Measurements from ENCODE around the gene RPL10.
A peak's percentile ranks its signal among the peaks of the same experiment; 100 is the strongest.
"Not testable (repeated sequence)": the region's sequence is repeated elsewhere in the genome, so short reads cannot be mapped to it uniquely, and the experiment has no call there.

Gene RPL10

GRCh38 chrX:154383359-154384283 is 14.6 kb upstream of the RPL10 start:
- H4K20me1 ChIP-seq (ENCODE audit: insufficient read depth, low read length) = no peaks in the 10 kb centered on the region
- H2AFZ ChIP-seq (ENCODE audit: low read depth, low read length) = no peak overlapping the region
- TF ChIP-seq CTCF (IDR thresholded peaks at IDR 0.05; ENCODE audit: low read depth, low read length) (no peak), EZH2phosphoT487 (IDR thresholded peaks at IDR 0.05; ENCODE audit: low read depth) (no peak)
- H3K79me2 ChIP-seq (ENCODE audit: low read length) = peaks cover 18% of the 10 kb centered on the region
- H3K4me1 ChIP-seq (ENCODE audit: low read length) = peaks cover 11% of the 10 kb centered on the region
- no peak overlapping the region for H3K9ac ChIP-seq (ENCODE audit: low read length)
- no peak overlapping the region for H3K4me2 ChIP-seq (ENCODE audit: low read length)
- peaks cover 13% of the 10 kb centered on the region for H3K36me3 ChIP-seq (replicated peaks; ENCODE audit: low read depth, low read length)
- H3K9me3 ChIP-seq (ENCODE audit: insufficient read depth, low read length) = no peaks in the 10 kb centered on the region
- no peaks in the 10 kb centered on the region for H3K27me3 ChIP-seq (ENCODE audit: low read depth, low read length)
- H3K27ac ChIP-seq (ENCODE audit: low read length) = no peak overlapping the region
- H3K4me3 ChIP-seq (ENCODE audit: low read length) = no peak overlapping the region

GRCh38 chrX:154384284-154384892 is 13.8 kb upstream of the RPL10 start:
- H3K27me3 ChIP-seq (ENCODE audit: low read depth, low read length) = no peaks in the 10 kb centered on the region
- peaks cover 13% of the 10 kb centered on the region for H3K36me3 ChIP-seq (replicated peaks; ENCODE audit: low read depth, low read length)
- TF ChIP-seq CTCF (IDR thresholded peaks at IDR 0.05; ENCODE audit: low read depth, low read length) = peak; percentile 47
- no peak for TF ChIP-seq EZH2phosphoT487 (IDR thresholded peaks at IDR 0.05; ENCODE audit: low read depth)
- H4K20me1 ChIP-seq (ENCODE audit: insufficient read depth, low read length) = no peaks in the 10 kb centered on the region
- H3K9ac ChIP-seq (ENCODE audit: low read length) = no peak overlapping the region
- H3K4me1 ChIP-seq (ENCODE audit: low read length) = peaks cover 11% of the 10 kb centered on the region
- peaks cover 16% of the 10 kb centered on the region for H3K79me2 ChIP-seq (ENCODE audit: low read length)
- no peak overlapping the region for H3K4me2 ChIP-seq (ENCODE audit: low read length)
- no peak overlapping the region for H3K4me3 ChIP-seq (ENCODE audit: low read length)
- H3K27ac ChIP-seq (ENCODE audit: low read length) = no peak overlapping the region
- no peak overlapping the region for H2AFZ ChIP-seq (ENCODE audit: low read depth, low read length)
- no peaks in the 10 kb centered on the region for H3K9me3 ChIP-seq (ENCODE audit: insufficient read depth, low read length)

GRCh38 chrX:154388094-154388493 is 10.1 kb upstream of the RPL10 start:
- H3K9me3 ChIP-seq (ENCODE audit: insufficient read depth, low read length); H3K36me3 ChIP-seq (replicated peaks; ENCODE audit: low read depth, low read length); H3K27ac ChIP-seq (ENCODE audit: low read length); H3K27me3 ChIP-seq (ENCODE audit: low read depth, low read length); H3K79me2 ChIP-seq (ENCODE audit: low read length); H4K20me1 ChIP-seq (ENCODE audit: insufficient read depth, low read length); H2AFZ ChIP-seq (ENCODE audit: low read depth, low read length); H3K4me3 ChIP-seq (ENCODE audit: low read length); H3K4me1 ChIP-seq (ENCODE audit: low read length); H3K4me2 ChIP-seq (ENCODE audit: low read length); H3K9ac ChIP-seq (ENCODE audit: low read length): not testable (repeated sequence)

GRCh38 chrX:154388649-154389048 is 9.5 kb upstream of the RPL10 start:
- not testable (repeated sequence) for H3K27me3 ChIP-seq (ENCODE audit: low read depth, low read length); H3K9ac ChIP-seq (ENCODE audit: low read length); H3K27ac ChIP-seq (ENCODE audit: low read length); H3K4me3 ChIP-seq (ENCODE audit: low read length); H3K79me2 ChIP-seq (ENCODE audit: low read length); H2AFZ ChIP-seq (ENCODE audit: low read depth, low read length); H3K36me3 ChIP-seq (replicated peaks; ENCODE audit: low read depth, low read length); H3K9me3 ChIP-seq (ENCODE audit: insufficient read depth, low read length); H3K4me1 ChIP-seq (ENCODE audit: low read length); H4K20me1 ChIP-seq (ENCODE audit: insufficient read depth, low read length); H3K4me2 ChIP-seq (ENCODE audit: low read length)

- H4K20me1 ChIP-seq (ENCODE audit: insufficient read depth, low read length); H3K79me2 ChIP-seq (ENCODE audit: low read length); H3K4me1 ChIP-seq (ENCODE audit: low read length); H3K9ac ChIP-seq (ENCODE audit: low read length); H3K27me3 ChIP-seq (ENCODE audit: low read depth, low read length); H2AFZ ChIP-seq (ENCODE audit: low read depth, low read length); H3K4me2 ChIP-seq (ENCODE audit: low read length); H3K36me3 ChIP-seq (replicated peaks; ENCODE audit: low read depth, low read length); H3K4me3 ChIP-seq (ENCODE audit: low read length); H3K27ac ChIP-seq (ENCODE audit: low read length); H3K9me3 ChIP-seq (ENCODE audit: insufficient read depth, low read length): not testable (repeated sequence)
These were observed 8.1 kb upstream of the RPL10 start for GRCh38 chrX:154389812-154390747.

GRCh38 chrX:154396363-154396762 is 1.8 kb upstream of the RPL10 start:
- H3K9ac ChIP-seq (ENCODE audit: low read length); H3K4me2 ChIP-seq (ENCODE audit: low read length); H3K27ac ChIP-seq (ENCODE audit: low read length); H3K27me3 ChIP-seq (ENCODE audit: low read depth, low read length); H3K4me3 ChIP-seq (ENCODE audit: low read length); H2AFZ ChIP-seq (ENCODE audit: low read depth, low read length); H3K9me3 ChIP-seq (ENCODE audit: insufficient read depth, low read length); H4K20me1 ChIP-seq (ENCODE audit: insufficient read depth, low read length): not testable (repeated sequence)
- Histone ChIP-seq H3K36me3 (replicated peaks; ENCODE audit: low read depth, low read length) (peaks cover 26% of the 10 kb centered on the region), H3K79me2 (ENCODE audit: low read length) (peaks cover 26% of the 10 kb centered on the region), H3K4me1 (ENCODE audit: low read length) (peaks cover 11% of the 10 kb centered on the region)
